Cardiac septum (tissue), 1 donor: ENCODE results near the gene PLCH1. TPM values are rescaled to one million over a fixed set of nuclear protein-coding genes. Genes with fewer than 3 reads are reported as not detected.
A peak's percentile ranks its signal among the peaks of the same experiment; 100 is the strongest.
"Not testable (repeated sequence)": the region's sequence is repeated elsewhere in the genome, so short reads cannot be mapped to it uniquely, and the experiment has no call there.

Source experiments
- DNase-seq: peaks from one replicate; pipeline ENCODE4 v3.0.0-alpha.2; 2020; ENCODE audit warnings: low spot score
- intact Hi-C: fragments of 100-400 bp; cut with DNase I; formaldehyde crosslinking; loops from one replicate; pipeline ENCODE4 v1.14.0; 2022
- total RNA-seq: library from RNA; stranded (reverse); fragmentation: NEBNext Ultra II Directional; extraction: Animal tissue kit (Norgen Biotek cat#: 25700); gene quantifications from one replicate; pipeline ENCODE4 v1.2.1, GENCODE V29; 2021
- donor health status: DM: no; HTN: no; CAD: no.

PLCH1 gene
- total RNA-seq, 1 donor from 2014 or later = 0.16 TPM

GRCh38 chr3:155407971-155408370 is 336.9 kb downstream of the PLCH1 start:
- DNase-seq = no peak
- intact Hi-C loops = no loop called here

- DNase-seq = no peak
- intact Hi-C loops = no loop called here
Observed at GRCh38 chr3:155407331-155407730, 337.5 kb downstream of the PLCH1 start.

GRCh38 chr3:155404486-155404885 is 340.4 kb downstream of the PLCH1 start:
- DNase-seq = no peak
- intact Hi-C loops = no loop called here

- no peak for DNase-seq
- intact Hi-C loops = no loop called here
Observed at GRCh38 chr3:155402656-155403055, 342.2 kb downstream of the PLCH1 start.

- intact Hi-C loops = no loop called here
- DNase-seq = no peak
Observed at GRCh38 chr3:155398046-155398445, 346.8 kb downstream of the PLCH1 start.

GRCh38 chr3:155394896-155395295 is 350.0 kb downstream of the PLCH1 start:
- DNase-seq, intact Hi-C loops: not testable (repeated sequence)

GRCh38 chr3:155394240-155394639 is 350.6 kb downstream of the PLCH1 start:
- no peak for DNase-seq
- intact Hi-C loops = no loop called here

- intact Hi-C loops = no loop called here
- no peak for DNase-seq
Observed at GRCh38 chr3:155393316-155393715, 351.6 kb downstream of the PLCH1 start.

GRCh38 chr3:155392138-155392537 is 352.7 kb downstream of the PLCH1 start:
- intact Hi-C loops = no loop called here
- no peak for DNase-seq

- no peak for DNase-seq
Observed at GRCh38 chr3:155391551-155391958, 353.3 kb downstream of the PLCH1 start.

GRCh38 chr3:155391104-155391503 is 353.8 kb downstream of the PLCH1 start:
- intact Hi-C loops = no loop called here
- no peak for DNase-seq

More at GRCh38 chr3:155391551-155391958, 353.3 kb downstream of the PLCH1 start:
- intact Hi-C loops = no loop called here

- intact Hi-C loops = no loop called here
Observed at GRCh38 chr3:155390351-155390750, 354.5 kb downstream of the PLCH1 start.

GRCh38 chr3:155388417-155388816 is 356.5 kb downstream of the PLCH1 start:
- DNase-seq = no peak
- intact Hi-C loops = no loop called here

More at GRCh38 chr3:155390351-155390750, 354.5 kb downstream of the PLCH1 start:
- no peak for DNase-seq

- DNase-seq = no peak
- intact Hi-C loops = no loop called here
Observed at GRCh38 chr3:155387571-155387970, 357.3 kb downstream of the PLCH1 start.

- no peak for DNase-seq
- intact Hi-C loops = no loop called here
Observed at GRCh38 chr3:155386919-155387318, 358.0 kb downstream of the PLCH1 start.

GRCh38 chr3:155385896-155386625 is 358.8 kb downstream of the PLCH1 start:
- no peak for DNase-seq
- intact Hi-C loops = no loop called here

- DNase-seq = peak; percentile 83
- intact Hi-C loops = loop anchor here (2.0 kb wide), 1 partner anchor 320 kb away; no protein-coding TSS in a partner anchor
Observed at GRCh38 chr3:155382396-155383042, 362.4 kb downstream of the PLCH1 start.

GRCh38 chr3:155377847-155378246 is 367.0 kb downstream of the PLCH1 start:
- DNase-seq = no peak
- intact Hi-C loops = no loop called here

- intact Hi-C loops = no loop called here
- DNase-seq = no peak
Observed at GRCh38 chr3:155377071-155377470, 367.8 kb downstream of the PLCH1 start.

GRCh38 chr3:155372281-155372680 is 372.6 kb downstream of the PLCH1 start:
- no peak for DNase-seq
- intact Hi-C loops = no loop called here
